Renal cortical epithelial cell (primary cell): Measurements from ENCODE around the gene SELENOW. TPM values are rescaled to one million over a fixed set of nuclear protein-coding genes. Genes with fewer than 3 reads are reported as not detected.

Source experiments
- DNase-seq: peaks from one replicate; pipeline ENCODE4 v3.0.0-alpha.2; 2011; ENCODE audit warnings: low read depth
- total RNA-seq: library from RNA; depleted of rRNA; stranded (reverse); fragments of >200 nt; gene quantifications from 2 replicates; pipeline ENCODE4 v1.2.3, GENCODE V29; 2014

The SELENOW gene
- total RNA-seq, 1 donor from 2014 or later = 47.1 TPM

- no peak for DNase-seq
Measured at GRCh38 chr19:47820410-47820809, 41.9 kb downstream of the SELENOW start.

GRCh38 chr19:47821460-47822020 is 43.0 kb downstream of the SELENOW start, which contains the start of gene CRX:
CRX (plus strand) TSS chr19:47821937; CDS start chr19:47834444, 12,507 bp downstream.
- DNase-seq = no peak

GRCh38 chr19:47824396-47824795 is 45.9 kb downstream of the SELENOW start:
- DNase-seq = no peak

- DNase-seq = no peak
Measured at GRCh38 chr19:47826800-47827199, 48.3 kb downstream of the SELENOW start.

GRCh38 chr19:47832723-47833122 is 54.2 kb downstream of the SELENOW start:
- no peak for DNase-seq

Other genes with a start within 250 kb of the SELENOW start
- not detected in 2 replicates for gene ZNF541, start 205.6 kb upstream of the SELENOW start, total RNA-seq
- gene BICRA, start 169.6 kb upstream of the SELENOW start, total RNA-seq = 7.1 and 18.8 TPM in 2 replicates
- gene EHD2, start 65.3 kb upstream of the SELENOW start, total RNA-seq = 43.9 and 172 TPM in 2 replicates
- 62.0 and 74.8 TPM in 2 replicates for gene NOP53, start 33.2 kb upstream of the SELENOW start, total RNA-seq
- not detected in 2 replicates for gene TPRX1, start 25.8 kb downstream of the SELENOW start, total RNA-seq
- not detected in 2 replicates for gene CRX, start 43.2 kb downstream of the SELENOW start, total RNA-seq
- gene TPRX2, start 80.5 kb downstream of the SELENOW start, total RNA-seq = not detected in 2 replicates
- not detected in 2 replicates for gene SULT2A1, start 107.6 kb downstream of the SELENOW start, total RNA-seq
- not detected in 2 replicates for gene BSPH1, start 213.5 kb downstream of the SELENOW start, total RNA-seq
- not detected in 2 replicates for gene ELSPBP1, start 215.9 kb downstream of the SELENOW start, total RNA-seq